NCI-H2196 treated with DMSO at 0.1 percent for 48 hours (cell line): Measurements from ENCODE around the gene DNAJC6.
"Not testable (repeated sequence)": the region's sequence is repeated elsewhere in the genome, so short reads cannot be mapped to it uniquely, and the experiment has no call there.

Source experiments
- DNase-seq: peaks from one replicate; lab custom pipeline; 2025; ENCODE audit not compliant: unreplicated experiment; lab: John Stamatoyannopoulos, UW

Gene DNAJC6

GRCh38 chr1:65425697-65426096, 116.4 kb downstream of the DNAJC6 start:
- no peak for DNase-seq

GRCh38 chr1:65429078-65429477, 119.7 kb downstream of the DNAJC6 start:
- DNase-seq = no peak

GRCh38 chr1:65429806-65430205, 120.5 kb downstream of the DNAJC6 start:
- no peak for DNase-seq

- DNase-seq = no peak
Measured at GRCh38 chr1:65431111-65431705, 121.9 kb downstream of the DNAJC6 start.

GRCh38 chr1:65432918-65433317, 123.6 kb downstream of the DNAJC6 start:
- DNase-seq = no peak

GRCh38 chr1:65434255-65434654, 124.9 kb downstream of the DNAJC6 start:
- DNase-seq = no peak

- no peak for DNase-seq
Measured at GRCh38 chr1:65434760-65435159, 125.4 kb downstream of the DNAJC6 start.

- DNase-seq = no peak
Measured at GRCh38 chr1:65435987-65436386, 126.6 kb downstream of the DNAJC6 start.

- no peak for DNase-seq
Measured at GRCh38 chr1:65437616-65438015, 128.3 kb downstream of the DNAJC6 start.

- no peak for DNase-seq
Measured at GRCh38 chr1:65440322-65440900, 131.1 kb downstream of the DNAJC6 start.

- DNase-seq = no peak
Measured at GRCh38 chr1:65440915-65441314, 131.6 kb downstream of the DNAJC6 start.

GRCh38 chr1:65441464-65441863, 132.1 kb downstream of the DNAJC6 start:
- DNase-seq = no peak

GRCh38 chr1:65442442-65442841, 133.1 kb downstream of the DNAJC6 start:
- DNase-seq = no peak

- DNase-seq = no peak
Measured at GRCh38 chr1:65443647-65444046, 134.3 kb downstream of the DNAJC6 start.

GRCh38 chr1:65444128-65444640, 134.8 kb downstream of the DNAJC6 start:
- DNase-seq = no peak

- no peak for DNase-seq
Measured at GRCh38 chr1:65445837-65446236, 136.5 kb downstream of the DNAJC6 start.

GRCh38 chr1:65449214-65449823, 140.0 kb downstream of the DNAJC6 start:
- DNase-seq = no peak

GRCh38 chr1:65455678-65456077, 146.3 kb downstream of the DNAJC6 start:
- not testable (repeated sequence) for DNase-seq

GRCh38 chr1:65456481-65456880, 147.1 kb downstream of the DNAJC6 start:
- DNase-seq = no peak

GRCh38 chr1:65457868-65458267, 148.5 kb downstream of the DNAJC6 start:
- DNase-seq = no peak

- no peak for DNase-seq
Measured at GRCh38 chr1:65458730-65459396, 149.5 kb downstream of the DNAJC6 start.

GRCh38 chr1:65459397-65459768, 150.0 kb downstream of the DNAJC6 start:
- DNase-seq = peak; percentile 3
